ENCODE data around the gene TFF3. TPM values are rescaled to one million over a fixed set of nuclear protein-coding genes. Genes with fewer than 3 reads are reported as not detected.

The TFF3 gene
- total and polyA plus RNA-seq, 2 experiments from 2014 or later, result 0.38 TPM; not detected in 1

DNA sequence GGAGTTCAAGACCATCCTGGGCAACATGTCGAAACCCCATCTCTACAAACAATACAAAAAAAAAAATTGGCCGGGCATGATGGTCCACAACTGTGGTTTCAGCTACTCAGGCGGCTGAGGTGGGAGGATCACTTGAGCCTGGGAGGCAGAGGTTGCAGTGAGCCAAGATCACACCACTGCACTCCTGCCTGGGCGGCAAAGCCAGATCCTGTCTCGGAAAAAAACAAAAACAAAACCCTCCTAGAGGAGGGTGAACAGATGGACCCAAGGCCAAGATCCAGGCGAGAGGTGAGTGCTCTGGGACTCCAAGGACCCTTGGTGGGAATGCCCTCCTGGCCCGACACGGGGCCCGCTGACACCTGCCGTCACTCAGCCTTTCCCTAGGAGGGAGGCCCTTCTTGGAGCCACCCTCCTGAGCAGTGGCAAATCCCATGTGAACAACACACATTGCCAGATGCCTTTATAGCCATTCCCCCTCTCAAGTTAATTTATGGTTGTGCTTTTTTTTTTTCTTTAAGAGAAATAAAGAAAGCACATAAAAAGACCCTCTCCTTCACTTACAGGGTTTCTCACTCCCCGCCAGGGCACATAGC is 35.2 kb upstream of the TFF3 start:
- no peaks in the 10 kb centered on the region for H3K36me3 ChIP-seq
- TF ChIP-seq, protein P1, sequence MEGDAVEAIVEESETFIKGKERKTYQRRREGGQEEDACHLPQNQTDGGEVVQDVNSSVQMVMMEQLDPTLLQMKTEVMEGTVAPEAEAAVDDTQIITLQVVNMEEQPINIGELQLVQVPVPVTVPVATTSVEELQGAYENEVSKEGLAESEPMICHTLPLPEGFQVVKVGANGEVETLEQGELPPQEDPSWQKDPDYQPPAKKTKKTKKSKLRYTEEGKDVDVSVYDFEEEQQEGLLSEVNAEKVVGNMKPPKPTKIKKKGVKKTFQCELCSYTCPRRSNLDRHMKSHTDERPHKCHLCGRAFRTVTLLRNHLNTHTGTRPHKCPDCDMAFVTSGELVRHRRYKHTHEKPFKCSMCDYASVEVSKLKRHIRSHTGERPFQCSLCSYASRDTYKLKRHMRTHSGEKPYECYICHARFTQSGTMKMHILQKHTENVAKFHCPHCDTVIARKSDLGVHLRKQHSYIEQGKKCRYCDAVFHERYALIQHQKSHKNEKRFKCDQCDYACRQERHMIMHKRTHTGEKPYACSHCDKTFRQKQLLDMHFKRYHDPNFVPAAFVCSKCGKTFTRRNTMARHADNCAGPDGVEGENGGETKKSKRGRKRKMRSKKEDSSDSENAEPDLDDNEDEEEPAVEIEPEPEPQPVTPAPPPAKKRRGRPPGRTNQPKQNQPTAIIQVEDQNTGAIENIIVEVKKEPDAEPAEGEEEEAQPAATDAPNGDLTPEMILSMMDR (IDR thresholded peaks at IDR 0.05; ENCODE audit: low read depth, low read length), result no peak
- no peak overlapping the region for H3K4me3 ChIP-seq
- H3K27me3 ChIP-seq, result no peaks in the 10 kb centered on the region
- DNase-seq (ENCODE audit: low read depth in 1 of 2, low spot score in 1 of 2), result no peak
- H3K9me3 ChIP-seq (ENCODE audit: low read depth), result no peaks in the 10 kb centered on the region
- no peaks in the 10 kb centered on the region for H3K4me1 ChIP-seq (ENCODE audit: low read depth)
- no peak overlapping the region for H3K27ac ChIP-seq

GRCh38 chr21:42349420-42350317 is 34.5 kb upstream of the TFF3 start:
- TF ChIP-seq, protein P1 (IDR thresholded peaks at IDR 0.05; ENCODE audit: low read depth, low read length), result no peak
- no peak overlapping the region for H3K27ac ChIP-seq
- H3K27me3 ChIP-seq, result no peaks in the 10 kb centered on the region
- no peaks in the 10 kb centered on the region for H3K36me3 ChIP-seq
- H3K4me3 ChIP-seq, result no peak overlapping the region
- no peak for DNase-seq (ENCODE audit: low read depth in 1 of 2, low spot score in 1 of 2)
- H3K9me3 ChIP-seq (ENCODE audit: low read depth), result no peaks in the 10 kb centered on the region
- no peaks in the 10 kb centered on the region for H3K4me1 ChIP-seq (ENCODE audit: low read depth)

DNA sequence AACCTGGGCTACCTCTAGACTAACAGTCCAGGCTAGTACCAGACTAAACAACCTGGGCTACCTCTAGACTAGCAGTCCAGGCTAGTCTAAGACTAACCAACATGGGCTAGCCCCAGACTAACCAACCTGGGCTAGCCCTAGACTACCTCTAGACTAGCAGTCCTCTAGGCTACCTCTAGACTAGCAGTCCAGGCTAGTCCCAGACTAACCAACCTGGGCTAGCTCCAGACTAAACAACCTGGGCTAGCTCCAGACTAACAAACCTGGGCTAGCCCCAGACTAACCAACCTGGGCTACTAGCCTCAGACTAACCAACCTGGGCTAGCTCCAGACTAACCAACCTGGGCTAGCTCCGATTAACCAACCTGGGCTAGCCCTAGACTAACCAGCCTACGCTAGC is 33.6 kb upstream of the TFF3 start:
- DNase-seq (ENCODE audit: low read depth in 1 of 2, low spot score in 1 of 2), result no peak
- H3K36me3 ChIP-seq, result no peaks in the 10 kb centered on the region
- no peaks in the 10 kb centered on the region for H3K4me1 ChIP-seq (ENCODE audit: low read depth)
- H3K9me3 ChIP-seq (ENCODE audit: low read depth), result no peaks in the 10 kb centered on the region
- H3K27me3 ChIP-seq, result no peaks in the 10 kb centered on the region
- TF ChIP-seq, protein P1 (IDR thresholded peaks at IDR 0.05; ENCODE audit: low read depth, low read length), result no peak
- no peak overlapping the region for H3K4me3 ChIP-seq
- H3K27ac ChIP-seq, result no peak overlapping the region

DNA sequence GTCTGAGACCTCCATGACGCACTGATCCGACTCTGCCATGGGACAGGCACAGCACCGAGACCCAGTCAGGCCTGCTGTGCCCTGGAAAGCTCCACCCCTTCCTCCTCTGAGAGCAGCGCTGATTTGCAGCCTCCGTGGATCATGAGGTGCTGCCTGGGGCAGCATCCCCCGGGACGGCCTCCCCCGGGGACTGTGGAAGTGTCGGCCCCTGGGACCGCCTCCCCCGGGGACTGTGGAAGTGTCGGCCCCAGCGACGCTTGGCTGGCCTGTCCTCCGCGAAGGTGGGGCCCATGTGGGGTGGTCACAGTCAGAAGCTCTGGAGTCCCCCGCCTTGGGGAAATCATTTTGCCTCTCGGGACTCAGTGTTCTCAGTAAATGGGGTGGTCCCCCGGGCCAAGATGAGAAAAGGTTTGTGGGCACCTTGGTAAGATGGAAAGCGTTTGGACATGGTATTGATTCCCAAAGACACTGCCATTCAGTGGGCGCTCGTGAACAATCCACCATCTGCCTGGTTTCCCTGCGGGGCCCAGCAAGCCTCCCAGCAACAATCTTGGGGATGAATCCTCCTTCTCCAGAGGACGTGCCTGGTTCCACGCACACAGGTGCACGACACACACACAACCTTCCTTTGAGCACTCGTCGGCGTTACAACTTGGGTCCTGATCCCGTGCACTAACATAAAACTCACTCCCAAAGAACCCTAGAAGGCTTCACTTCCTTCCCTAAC is 32.6 kb upstream of the TFF3 start:
- no peak for DNase-seq (ENCODE audit: low read depth in 1 of 2, low spot score in 1 of 2)
- TF ChIP-seq, protein P1 (IDR thresholded peaks at IDR 0.05; ENCODE audit: low read depth, low read length), result no peak

GRCh38 chr21:42346866-42347600 is 31.8 kb upstream of the TFF3 start:
- Histone ChIP-seq H3K36me3 (no peaks in the 10 kb centered on the region), H3K9me3 (ENCODE audit: low read depth) (no peaks in the 10 kb centered on the region), H3K27ac (no peak overlapping the region), H3K4me1 (ENCODE audit: low read depth) (no peaks in the 10 kb centered on the region), H3K4me3 (no peak overlapping the region), H3K27me3 (no peaks in the 10 kb centered on the region)
- TF ChIP-seq, protein P1 (IDR thresholded peaks at IDR 0.05; ENCODE audit: low read depth, low read length), result no peak
- no peak for DNase-seq (ENCODE audit: low read depth in 1 of 2, low spot score in 1 of 2)

More for the DNA sequence above, 32.6 kb upstream of the TFF3 start:
- H3K4me3 ChIP-seq, result no peak overlapping the region
- no peaks in the 10 kb centered on the region for H3K36me3 ChIP-seq
- H3K9me3 ChIP-seq (ENCODE audit: low read depth), result no peaks in the 10 kb centered on the region
- no peaks in the 10 kb centered on the region for H3K4me1 ChIP-seq (ENCODE audit: low read depth)
- no peaks in the 10 kb centered on the region for H3K27me3 ChIP-seq
- no peak overlapping the region for H3K27ac ChIP-seq

All from cardiac muscle cell (in vitro differentiated cells and primary cell).